ENCODE results near the gene SLIT3.
"Not testable (repeated sequence)": the region's sequence is repeated elsewhere in the genome, so short reads cannot be mapped to it uniquely, and the experiment has no call there.

The SLIT3 gene

GRCh38 chr5:168654211-168654721 is 646.7 kb downstream of the SLIT3 start:
- no peak for DNase-seq

DNA sequence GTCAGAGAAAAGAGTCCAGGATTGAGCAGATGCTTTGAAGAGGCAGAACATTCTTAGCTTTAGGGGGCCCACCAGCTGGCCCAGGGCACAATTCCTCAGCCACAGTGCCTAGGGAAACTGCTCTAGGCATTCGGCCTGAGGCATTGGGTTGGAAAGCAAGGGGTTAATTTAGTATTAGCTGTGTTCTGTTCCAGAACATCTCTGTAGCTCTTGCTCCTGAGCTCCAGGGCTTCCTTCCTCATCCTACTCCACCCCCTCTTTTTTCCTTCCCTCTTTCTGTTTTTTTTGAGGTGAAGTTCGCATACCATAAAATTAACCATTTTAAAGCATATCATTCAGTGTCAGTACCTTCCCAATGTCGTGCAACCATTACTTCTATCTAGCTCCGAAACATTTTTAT is 647.3 kb downstream of the SLIT3 start:
- DNase-seq: no peak

- no peak for DNase-seq
Observed at GRCh38 chr5:168651648-168652047, 649.3 kb downstream of the SLIT3 start.

DNA sequence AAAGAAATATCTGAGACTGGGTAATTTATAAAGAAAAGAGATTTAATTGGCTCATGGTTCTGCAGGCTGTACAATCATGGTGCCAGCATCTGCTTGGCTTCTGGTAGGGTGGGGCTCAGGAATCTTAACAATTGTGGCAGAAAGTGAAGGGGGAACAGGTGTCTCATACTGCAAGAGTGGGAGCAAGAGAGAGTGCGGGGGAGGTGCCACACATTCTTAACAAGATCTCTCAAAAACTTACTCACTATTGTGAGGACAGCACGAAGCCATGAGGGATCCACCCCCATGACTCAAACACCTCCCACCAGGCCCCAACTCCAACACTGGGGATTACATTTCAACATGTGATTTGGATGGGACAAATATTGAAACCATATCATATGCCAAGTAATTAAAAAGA is 651.6 kb downstream of the SLIT3 start:
- peak; percentile 16 for DNase-seq

DNA sequence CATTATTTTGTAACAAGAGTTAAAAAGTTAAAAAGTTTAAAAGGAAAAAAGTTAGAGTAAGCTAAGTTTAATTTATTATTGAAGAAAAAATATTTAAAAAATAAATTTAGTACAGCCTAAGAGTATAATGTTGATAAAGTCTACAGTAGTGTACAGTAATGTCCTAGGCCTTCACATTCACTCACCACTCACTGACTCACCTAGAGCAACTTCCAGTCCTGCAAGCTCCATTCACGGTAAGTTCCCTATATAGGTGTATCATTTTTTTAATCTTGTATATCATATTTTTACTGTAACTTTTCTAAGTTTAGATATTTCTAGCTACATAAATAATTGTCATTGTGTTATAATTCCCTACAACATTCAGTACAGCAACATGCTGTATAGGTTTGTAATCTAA is 652.4 kb downstream of the SLIT3 start:
- DNase-seq: no peak

DNA sequence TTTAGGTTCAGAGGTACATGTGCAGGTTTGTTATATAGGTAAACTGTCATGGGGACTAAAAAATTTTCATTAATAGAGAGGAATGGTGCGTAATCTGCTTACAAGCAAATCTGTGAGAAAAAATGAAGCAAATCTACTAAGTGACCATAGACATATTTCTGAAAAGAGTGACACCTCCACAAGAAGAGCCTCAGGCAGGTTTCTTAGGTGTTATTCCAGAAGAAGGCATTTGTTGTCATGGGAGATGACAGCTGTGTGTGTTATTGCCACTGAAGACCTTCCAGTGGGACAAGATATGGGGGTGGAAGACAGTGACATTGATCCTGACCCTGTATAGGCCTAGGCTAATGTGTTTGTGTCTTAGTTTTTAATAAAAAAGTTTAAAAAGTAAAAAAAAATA is 652.9 kb downstream of the SLIT3 start:
- no peak for DNase-seq

GRCh38 chr5:168647083-168647482 is 653.9 kb downstream of the SLIT3 start:
- DNase-seq: no peak

GRCh38 chr5:168646335-168646734 is 654.6 kb downstream of the SLIT3 start:
- no peak for DNase-seq

- DNase-seq: no peak
Observed at GRCh38 chr5:168645195-168645594, 655.7 kb downstream of the SLIT3 start.

DNA sequence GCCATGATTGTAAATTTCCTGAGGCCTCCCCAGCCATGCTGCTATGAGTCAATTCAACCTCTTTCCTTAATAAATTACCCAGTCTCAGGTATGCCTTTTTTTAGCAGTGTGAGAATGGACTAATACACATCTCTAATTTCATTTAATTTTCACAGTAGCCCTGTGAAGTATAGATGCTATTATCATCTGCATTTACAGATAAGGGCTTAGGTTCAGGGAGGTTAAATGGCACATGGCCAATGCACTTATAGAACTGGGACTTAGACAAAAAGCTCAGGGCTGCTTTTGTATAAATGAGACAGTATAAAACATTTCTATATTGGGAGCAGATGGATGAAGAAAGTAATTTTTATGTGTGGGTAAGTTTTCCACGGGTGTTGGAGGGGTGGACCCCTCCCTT is 658.9 kb downstream of the SLIT3 start:
- no peak for DNase-seq

DNA sequence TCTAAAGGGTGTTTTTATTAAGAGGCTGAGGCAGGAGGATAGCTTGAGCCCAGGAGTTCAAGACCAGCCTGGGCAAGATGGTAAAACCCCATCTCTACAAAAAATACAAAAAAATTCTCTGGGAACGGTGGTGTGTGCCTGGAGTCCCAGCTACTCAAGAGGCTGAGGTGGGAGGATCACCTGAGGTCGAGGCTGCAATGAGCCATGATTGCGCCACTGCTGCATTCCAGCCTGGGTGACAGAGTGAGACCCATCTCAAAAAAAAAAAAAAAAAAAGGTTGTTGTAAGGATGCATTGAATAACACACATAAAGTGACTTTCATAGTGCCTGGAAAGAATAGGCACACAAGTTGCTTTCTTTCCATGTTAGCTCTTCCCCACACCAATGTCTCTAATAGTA is 662.1 kb downstream of the SLIT3 start:
- DNase-seq: not testable (repeated sequence)

DNA sequence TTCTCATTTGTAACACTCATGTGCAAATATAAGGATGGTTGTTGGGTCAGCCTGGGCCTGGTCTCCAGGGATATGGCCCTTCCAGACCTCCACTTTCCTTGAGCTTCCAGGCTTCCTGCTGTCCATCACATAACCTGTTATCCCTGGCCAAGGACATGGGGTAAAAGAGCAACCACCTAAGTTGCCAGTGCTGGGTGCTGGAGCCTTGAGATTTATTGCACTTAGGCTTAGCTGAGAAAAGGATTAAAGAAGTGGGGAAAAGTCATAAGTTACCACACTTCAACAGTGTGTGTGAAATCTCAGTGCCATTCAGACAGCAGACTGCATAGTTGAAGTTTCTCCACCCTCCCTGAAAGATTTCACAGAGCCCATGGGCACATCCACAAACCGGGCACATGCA is 663.1 kb downstream of the SLIT3 start:
- no peak for DNase-seq

DNA sequence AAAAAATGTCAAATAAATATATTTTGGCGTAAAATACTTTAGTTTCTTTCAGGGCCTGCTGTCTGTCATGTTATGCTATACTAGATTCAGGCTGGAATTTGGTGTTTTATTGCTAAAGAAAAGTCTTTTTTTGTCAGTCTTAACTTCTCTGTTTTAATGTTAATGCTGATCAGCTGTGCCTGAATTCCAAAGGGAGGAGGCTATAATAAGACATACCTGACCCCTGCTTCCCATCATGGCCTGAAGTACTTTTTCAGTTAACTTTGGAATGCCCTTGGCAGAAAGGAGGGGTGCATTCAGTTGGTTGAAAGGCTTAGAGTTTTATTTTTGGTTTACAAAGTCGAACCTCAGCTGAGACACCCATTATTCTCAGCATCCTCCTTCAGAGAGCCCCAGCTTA is 663.7 kb downstream of the SLIT3 start:
- no peak for DNase-seq

DNA sequence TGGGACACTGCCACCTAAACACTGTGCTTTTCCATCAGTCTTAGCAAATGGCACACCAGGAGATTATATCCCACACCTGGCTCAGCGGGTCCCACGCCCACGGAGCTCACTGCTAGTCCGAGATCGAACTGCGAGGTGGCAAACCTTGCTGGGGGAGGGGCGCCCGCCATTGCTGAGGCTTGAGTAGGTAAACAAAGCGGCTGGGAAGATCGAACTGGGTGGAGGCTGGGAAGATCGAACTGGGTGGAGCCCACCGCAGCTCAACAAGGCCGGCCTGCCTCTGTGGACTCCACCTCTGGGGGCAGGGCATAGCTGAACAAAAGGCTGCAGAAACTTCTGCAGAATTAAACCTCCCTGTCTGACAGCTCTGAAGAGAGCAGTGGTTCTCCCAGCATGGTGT is 670.0 kb downstream of the SLIT3 start:
- not testable (repeated sequence) for DNase-seq

DNA sequence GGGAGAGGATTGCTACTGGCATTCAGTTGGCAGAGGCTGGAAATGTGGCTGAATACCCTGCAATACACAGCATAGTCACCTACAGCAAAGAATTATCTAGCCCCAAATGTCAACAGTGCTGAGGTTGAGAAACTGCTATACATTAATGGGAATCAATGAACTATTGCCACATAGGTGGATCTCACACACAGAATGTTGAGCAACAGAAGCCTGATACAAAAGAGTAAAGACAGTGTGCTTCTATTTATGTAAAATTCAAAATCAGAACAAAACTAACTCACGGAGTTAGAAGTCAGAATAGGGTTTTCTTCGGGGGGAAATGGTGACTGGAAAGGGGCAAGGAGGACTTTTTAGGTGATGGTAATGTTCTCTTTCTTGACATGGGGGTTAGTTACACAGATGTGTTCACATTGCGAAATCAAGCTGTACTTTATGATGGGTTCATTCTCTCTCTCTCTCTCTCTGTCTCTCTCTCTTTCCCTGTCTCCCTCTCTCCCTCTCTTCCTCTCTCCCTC is 676.0 kb downstream of the SLIT3 start:
- DNase-seq: no peak

DNA sequence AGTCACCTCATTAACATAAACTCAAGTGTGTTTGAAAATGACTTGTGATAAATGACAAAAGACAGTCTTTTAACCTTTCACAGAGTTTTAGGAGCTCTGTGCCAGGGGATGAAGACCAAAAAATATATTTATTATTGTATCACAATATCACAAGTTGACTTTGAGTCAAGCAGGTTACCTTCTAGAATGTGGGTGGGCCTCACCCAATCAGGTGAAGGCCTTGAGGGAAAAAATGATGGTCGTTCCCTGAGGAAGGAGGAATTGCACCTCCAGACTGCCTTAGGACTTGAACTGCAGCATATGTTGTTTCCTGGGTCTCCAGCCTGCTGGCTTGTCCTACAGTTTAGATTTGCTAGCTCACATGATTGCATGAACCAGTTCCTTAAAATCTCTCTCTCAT is 680.1 kb downstream of the SLIT3 start:
- DNase-seq: no peak

DNA sequence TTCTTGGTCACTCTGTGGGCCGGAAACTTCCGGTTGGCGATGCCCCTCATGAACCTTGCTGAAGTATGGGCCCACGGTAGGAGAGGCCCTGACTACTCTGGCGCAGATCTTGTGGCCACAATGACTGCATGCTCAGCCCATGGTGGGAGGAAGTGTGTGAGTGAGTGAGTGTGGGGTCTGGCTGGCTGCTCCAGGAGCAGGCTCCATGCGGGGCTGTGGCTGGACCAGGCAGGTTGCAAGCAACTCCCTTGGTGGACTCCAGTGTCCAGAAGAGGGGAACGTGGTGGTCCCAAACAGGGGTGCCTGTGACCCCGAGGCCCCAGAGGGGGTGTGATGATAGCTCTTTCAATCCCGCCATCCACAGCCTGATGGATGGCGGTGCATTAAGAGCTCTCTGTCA is 686.3 kb downstream of the SLIT3 start:
- no peak for DNase-seq

DNA sequence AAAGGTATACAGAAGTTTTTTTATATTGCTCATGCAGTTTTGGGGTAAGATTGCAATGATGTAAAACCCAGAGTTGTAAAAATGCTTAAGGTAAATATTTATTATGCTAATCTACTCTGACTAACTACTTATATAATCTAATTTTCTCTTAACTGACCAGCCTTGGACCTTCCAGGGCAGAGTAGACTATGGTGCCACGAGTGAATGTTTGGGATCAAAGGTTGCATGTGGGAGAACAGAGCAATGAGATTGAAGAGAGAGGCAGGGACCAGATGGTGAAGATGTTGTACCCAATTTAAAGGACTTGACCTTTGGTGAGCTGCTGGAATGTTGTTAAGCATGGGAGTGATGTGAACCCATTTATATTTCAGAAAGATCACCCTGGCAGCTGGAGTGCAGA is 686.9 kb downstream of the SLIT3 start:
- no peak for DNase-seq

DNA sequence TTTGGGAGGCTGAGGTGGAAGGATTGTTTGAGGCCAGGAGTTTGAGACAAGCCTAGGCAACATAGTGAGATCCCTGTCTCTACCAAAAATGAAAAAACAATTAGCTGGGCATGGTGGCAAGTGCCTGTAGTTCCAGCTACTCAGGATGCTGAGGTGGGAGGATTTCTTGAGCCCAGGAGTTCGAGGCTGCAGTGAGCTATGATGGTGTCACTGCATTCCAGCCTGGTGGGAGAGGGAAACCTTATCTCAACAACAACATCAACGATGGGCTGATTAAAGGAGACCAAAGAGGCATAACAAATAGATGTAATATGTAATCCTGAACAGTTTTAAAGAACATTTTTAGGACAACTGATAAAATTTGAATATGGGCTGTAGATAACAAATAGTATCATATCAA is 687.5 kb downstream of the SLIT3 start:
- DNase-seq: no peak

- DNase-seq: no peak
Observed at GRCh38 chr5:168612996-168613395, 687.9 kb downstream of the SLIT3 start.

DNA sequence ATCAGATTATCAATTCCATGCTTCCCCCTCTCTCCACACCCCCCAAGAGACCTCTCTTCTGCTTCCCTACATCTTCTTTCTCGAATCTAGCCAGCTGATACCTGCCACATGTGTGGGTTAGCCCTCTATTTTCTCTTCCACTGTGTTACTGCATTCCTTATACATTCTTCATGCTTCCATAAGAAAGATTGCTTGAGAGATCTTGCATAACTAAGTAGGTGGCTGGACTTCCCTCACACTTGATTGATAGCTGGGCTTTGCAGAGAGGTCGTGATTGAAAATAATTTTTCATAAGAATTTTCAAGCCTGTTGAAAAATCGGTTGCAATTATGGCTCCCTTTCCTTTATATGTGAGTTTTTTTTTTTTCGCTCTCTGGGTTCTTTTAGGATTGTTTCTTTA is 688.8 kb downstream of the SLIT3 start:
- DNase-seq: no peak

Measured in activated CD4-positive, alpha-beta T cell treated with anti-CD3 and anti-CD28 coated beads for 48 hours (primary cell).